ENCODE data around the gene TTYH2.

DNA sequence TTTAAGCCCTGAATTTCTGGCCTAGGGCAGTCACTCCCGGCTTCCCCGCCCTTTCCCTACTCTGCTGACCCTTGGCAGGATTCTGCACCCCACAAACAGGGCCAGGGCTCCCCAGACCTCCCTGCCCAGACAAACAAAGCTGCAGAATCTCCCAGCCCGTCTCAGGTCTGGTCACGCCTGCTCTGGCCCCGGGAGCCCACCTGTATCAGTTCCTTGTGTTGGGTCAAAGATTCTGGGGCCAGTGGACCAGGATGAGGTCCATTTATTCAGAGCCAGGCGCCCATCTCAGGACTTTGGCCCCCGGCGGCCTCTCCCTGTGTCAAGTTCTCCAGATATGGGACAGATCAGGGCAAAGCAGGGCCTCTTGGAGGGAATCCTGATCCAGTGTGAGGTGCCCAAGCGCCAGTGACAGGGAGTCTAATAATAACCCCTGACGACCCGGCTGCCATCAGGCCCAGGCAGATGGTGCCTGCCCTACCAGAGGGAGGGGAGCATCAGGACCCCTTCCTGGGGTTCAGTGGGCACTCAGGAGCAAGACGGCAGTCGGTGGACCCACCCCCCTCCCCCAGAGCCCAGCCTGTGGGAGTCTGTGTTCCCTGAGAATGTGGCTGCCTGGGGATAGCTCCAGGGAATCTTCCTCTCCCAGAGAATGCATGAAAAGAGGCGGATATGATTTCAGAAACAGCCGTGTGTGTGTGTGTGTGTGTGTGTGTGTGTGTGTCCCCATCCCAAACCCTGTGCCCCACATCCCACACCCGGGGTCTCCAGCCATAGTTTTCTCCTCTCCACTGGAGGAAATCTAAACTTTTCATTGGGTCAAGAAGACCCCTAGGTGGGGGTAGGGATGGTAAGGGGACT, 1.3 kb downstream of the TTYH2 start:
- TF ChIP-seq, protein P1, sequence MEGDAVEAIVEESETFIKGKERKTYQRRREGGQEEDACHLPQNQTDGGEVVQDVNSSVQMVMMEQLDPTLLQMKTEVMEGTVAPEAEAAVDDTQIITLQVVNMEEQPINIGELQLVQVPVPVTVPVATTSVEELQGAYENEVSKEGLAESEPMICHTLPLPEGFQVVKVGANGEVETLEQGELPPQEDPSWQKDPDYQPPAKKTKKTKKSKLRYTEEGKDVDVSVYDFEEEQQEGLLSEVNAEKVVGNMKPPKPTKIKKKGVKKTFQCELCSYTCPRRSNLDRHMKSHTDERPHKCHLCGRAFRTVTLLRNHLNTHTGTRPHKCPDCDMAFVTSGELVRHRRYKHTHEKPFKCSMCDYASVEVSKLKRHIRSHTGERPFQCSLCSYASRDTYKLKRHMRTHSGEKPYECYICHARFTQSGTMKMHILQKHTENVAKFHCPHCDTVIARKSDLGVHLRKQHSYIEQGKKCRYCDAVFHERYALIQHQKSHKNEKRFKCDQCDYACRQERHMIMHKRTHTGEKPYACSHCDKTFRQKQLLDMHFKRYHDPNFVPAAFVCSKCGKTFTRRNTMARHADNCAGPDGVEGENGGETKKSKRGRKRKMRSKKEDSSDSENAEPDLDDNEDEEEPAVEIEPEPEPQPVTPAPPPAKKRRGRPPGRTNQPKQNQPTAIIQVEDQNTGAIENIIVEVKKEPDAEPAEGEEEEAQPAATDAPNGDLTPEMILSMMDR (IDR thresholded peaks at IDR 0.05): no peak
- no peak for TF ChIP-seq POLR2A (IDR thresholded peaks at IDR 0.05)

All from right lobe of liver (tissue), 4 donors.